AG09309 (cell line): ENCODE data around the gene ZNF557.

Experiments used
- DNase-seq: peaks from one replicate; pipeline ENCODE4 v3.0.0-alpha.2; 2010; ENCODE audit warnings: low read depth
- H3K4me3 ChIP-seq: 2 replicates; pipeline ENCODE4 v1.5.1; 2011; ENCODE audit warnings: mild to moderate bottlenecking, low read depth, low read length, moderate library complexity; ENCODE audit not compliant: control insufficient read depth
- CTCF ChIP-seq: IDR thresholded peaks from 2 replicates; pipeline ENCODE4 v1.5.1; 2011; ENCODE audit warnings: mild to moderate bottlenecking, low read depth, low read length, inconsistent platforms; ENCODE audit not compliant: insufficient read depth, control insufficient read depth; ENCODE audit errors: missing control alignments

The ZNF557 gene

GRCh38 chr19:7072541-7072940 is 3.0 kb downstream of the ZNF557 start:
- H3K4me3 ChIP-seq: no peak overlapping the region
- no peak for DNase-seq
- no peak for TF ChIP-seq CTCF

DNA sequence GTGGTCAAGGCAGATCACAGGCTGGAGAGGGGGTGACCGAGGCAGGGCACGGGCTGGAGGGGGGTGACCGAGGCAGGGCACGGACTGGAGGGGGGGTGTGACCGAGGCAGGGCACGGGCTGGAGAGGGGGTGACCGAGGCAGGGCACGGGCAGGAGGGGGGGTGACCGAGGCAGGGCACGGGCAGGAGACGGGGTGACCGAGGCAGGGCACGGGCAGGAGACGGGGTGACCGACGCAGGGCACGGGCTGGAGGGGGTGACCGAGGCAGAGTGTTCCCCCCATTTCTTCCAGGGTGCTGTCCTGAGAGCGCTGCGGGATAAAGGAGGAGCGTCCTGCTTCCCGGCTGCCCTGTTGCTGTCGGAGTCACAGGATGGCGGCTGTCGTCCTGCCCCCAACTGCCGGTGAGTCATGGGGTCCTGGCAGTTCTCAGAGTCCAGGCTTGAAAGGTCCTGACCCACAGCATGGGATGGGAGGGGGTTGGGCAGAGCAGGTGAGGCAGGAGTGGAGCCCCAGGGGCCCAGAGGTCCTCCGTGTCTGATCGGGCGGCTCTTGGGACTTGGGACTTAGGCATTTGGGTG is 5.3 kb downstream of the ZNF557 start:
- H3K4me3 ChIP-seq: no peak overlapping the region
- no peak for TF ChIP-seq CTCF

DNA sequence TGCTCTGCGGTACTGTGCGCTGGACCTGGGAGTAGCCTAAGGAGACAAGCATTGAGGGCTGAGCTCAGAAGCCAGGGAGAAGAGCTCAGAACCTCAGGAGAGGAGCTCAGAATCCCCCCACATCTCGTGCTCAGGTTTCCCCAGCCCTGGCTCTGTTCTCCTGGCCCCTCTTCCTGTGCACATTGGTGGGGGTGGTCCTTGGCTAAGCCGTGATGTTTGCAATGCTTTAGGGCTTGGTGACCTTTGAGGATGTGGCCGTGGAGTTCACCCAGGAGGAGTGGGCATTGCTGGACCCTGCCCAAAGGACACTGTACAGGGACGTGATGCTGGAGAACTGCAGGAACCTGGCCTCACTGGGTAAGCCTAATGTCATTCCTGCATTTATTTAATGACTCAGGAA is 6.6 kb downstream of the ZNF557 start:
- no peak overlapping the region for H3K4me3 ChIP-seq

More for the DNA sequence above, 5.3 kb downstream of the ZNF557 start:
- no peak for DNase-seq

GRCh38 chr19:7078008-7078407 is 8.5 kb downstream of the ZNF557 start:
- no peak for DNase-seq
- H3K4me3 ChIP-seq: no peak overlapping the region
- TF ChIP-seq CTCF: no peak

More for the DNA sequence above, 6.6 kb downstream of the ZNF557 start:
- no peak for TF ChIP-seq CTCF
- DNase-seq: no peak

DNA sequence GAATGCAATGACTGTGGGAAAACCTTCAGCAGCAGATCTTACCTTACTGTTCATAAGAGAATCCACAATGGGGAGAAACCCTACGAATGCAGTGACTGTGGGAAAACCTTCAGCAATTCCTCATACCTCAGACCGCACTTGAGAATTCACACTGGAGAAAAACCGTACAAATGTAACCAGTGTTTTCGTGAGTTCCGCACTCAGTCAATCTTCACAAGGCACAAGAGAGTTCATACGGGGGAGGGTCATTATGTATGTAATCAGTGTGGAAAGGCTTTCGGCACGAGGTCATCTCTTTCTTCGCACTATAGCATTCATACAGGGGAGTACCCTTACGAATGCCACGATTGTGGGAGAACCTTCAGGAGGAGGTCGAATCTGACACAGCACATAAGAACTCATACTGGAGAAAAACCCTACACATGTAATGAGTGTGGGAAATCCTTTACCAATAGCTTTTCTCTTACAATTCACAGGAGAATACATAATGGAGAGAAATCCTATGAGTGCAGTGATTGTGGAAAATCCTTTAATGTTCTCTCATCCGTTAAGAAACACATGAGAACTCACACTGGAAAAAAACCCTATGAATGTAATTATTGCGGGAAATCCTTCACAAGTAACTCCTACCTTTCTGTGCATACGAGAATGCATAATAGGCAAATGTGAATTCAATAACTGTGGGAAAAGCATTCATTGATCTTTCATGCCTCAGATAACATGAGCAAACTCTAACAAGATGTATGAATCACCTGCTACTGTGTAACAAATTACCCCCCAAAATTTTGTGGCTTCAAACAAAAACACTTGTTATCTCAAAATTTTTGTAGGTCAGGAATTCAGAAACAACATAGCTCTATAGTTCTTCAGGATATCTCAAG is 13.8 kb downstream of the ZNF557 start:
- DNase-seq: no peak
- no peak for TF ChIP-seq CTCF
- H3K4me3 ChIP-seq: no peak overlapping the region

DNA sequence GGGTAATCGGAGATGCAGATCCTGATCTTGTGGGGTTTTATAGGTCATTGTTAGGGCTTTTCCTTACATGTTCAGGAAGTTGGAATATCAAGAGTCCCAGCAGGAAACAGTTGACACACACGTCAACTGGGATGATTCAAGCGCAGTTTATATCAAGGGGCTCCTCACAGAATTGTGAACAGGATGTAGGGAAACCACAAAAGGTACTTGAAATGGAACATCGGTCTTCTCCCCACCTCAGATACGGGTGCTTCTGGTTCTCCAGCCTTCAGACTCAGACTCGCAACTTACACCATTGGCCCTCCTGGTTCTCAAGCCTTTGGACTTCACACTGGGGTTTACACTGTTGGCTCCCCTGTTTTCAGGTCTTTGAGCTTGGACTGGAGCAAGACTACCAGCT is 19.5 kb downstream of the ZNF557 start:
- TF ChIP-seq CTCF: no peak
- no peak for DNase-seq
- no peak overlapping the region for H3K4me3 ChIP-seq

DNA sequence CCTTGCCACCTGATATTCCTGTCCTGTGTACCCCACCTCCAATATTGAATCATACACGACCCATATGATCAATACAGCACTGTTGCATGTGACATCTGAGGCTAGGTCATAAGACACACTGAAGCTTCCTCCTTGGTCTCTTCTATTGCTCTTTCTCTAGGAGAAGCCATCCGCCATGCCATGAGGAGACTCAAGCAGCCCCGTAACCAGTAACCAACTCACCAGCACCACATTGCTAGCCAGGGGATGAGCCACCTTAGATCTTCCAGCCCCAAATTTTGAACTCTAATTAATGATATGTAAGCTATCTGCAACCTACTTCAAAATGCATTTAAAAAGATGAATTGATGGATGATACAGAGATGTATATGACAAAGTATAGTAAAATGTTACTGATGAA is 28.6 kb downstream of the ZNF557 start:
- no peak overlapping the region; the same call in 1 of the 2 replicates for H3K4me3 ChIP-seq
- TF ChIP-seq CTCF: no peak
- no peak for DNase-seq
